K562 (cell line): ENCODE data around the gene DOK3. TPM values are rescaled to one million over a fixed set of nuclear protein-coding genes. Genes with fewer than 3 reads are reported as not detected.
A peak's percentile ranks its signal among the peaks of the same experiment; 100 is the strongest.

Experiments
- CBX1 ChIP-seq: sonication (generic); IDR thresholded peaks from 2 replicates; pipeline ENCODE4 v1.6.1; 2016; ENCODE audit warnings: antibody characterized with exemption, low read depth, mild to moderate bottlenecking
- CHD1 ChIP-seq: fragments of 200-600 bp; sonication (generic); IDR thresholded peaks from one replicate; pipeline ENCODE4 v1.6.1; 2012; ENCODE audit warnings: mild to moderate bottlenecking, moderate library complexity, low read length, inconsistent platforms
- CREM ChIP-seq: IDR thresholded peaks from 2 replicates; pipeline ENCODE4 v1.6.1; 2014; ENCODE audit warnings: antibody characterized with exemption, low read depth
- ETV5 ChIP-seq: sonication (generic); formaldehyde crosslinking; IDR thresholded peaks from 2 replicates; pipeline ENCODE4 v1.4.0; 2020; ENCODE audit warnings: low read depth, mild to moderate bottlenecking, missing genetic modification reagents
- GMEB1 ChIP-seq: fragments of 250-450 bp; sonication (Bioruptor Pico); IDR thresholded peaks from 2 replicates; pipeline ENCODE4 v1.4.0; 2020; ENCODE audit warnings: mild to moderate bottlenecking
- GTF2B ChIP-seq: IDR thresholded peaks from 2 replicates; pipeline ENCODE4 v1.6.1; 2011; ENCODE audit not compliant: insufficient read length; ENCODE audit errors: extremely low read depth
- KLF16 ChIP-seq: IDR thresholded peaks from 2 replicates; pipeline ENCODE4 v1.6.1; 2016; ENCODE audit warnings: antibody characterized with exemption
- LCOR ChIP-seq: sonication (generic); formaldehyde crosslinking; IDR thresholded peaks from 2 replicates; pipeline ENCODE4 v1.8.0; 2022; ENCODE audit warnings: mild to moderate bottlenecking, missing genetic modification reagents
- MYC ChIP-seq, 2 experiments: fragments of 250-450 bp in 1 of 2; sonication (Bioruptor Pico) in 1 of 2; IDR thresholded peaks; 2 replicates each; pipeline versions ENCODE4 v1.5.1 to v1.6.1; 2012 to 2021; ENCODE audit warnings: low read depth in 2 of 2, borderline replicate concordance in 1 of 2, improper control_type of control experiment in 1 of 2, low read length in 1 of 2, mild to moderate bottlenecking in 1 of 2, moderate library complexity in 1 of 2
- NEUROD1 ChIP-seq: fragments of 150-350 bp; IDR thresholded peaks from 2 replicates; pipeline ENCODE4 v1.6.1; 2014; ENCODE audit warnings: borderline replicate concordance, low read length, low read depth; ENCODE audit not compliant: partially characterized antibody
- NFXL1 ChIP-seq: fragments of 450-650 bp; formaldehyde crosslinking; IDR thresholded peaks from 2 replicates; pipeline ENCODE4 v1.4.0; 2021; ENCODE audit warnings: mild to moderate bottlenecking
- NFYB ChIP-seq: IDR thresholded peaks from 2 replicates; pipeline ENCODE4 v1.6.1; 2011; ENCODE audit warnings: mild to moderate bottlenecking, moderate library complexity; ENCODE audit not compliant: insufficient read length; ENCODE audit errors: extremely low read depth
- NRF1 ChIP-seq, 2 experiments: fragments of 450-650 bp; IDR thresholded peaks in 1 of 2; conservative IDR thresholded peaks in 1 of 2; 2 replicates each; pipeline ENCODE4 v1.6.1; 2014; ENCODE audit warnings: mild to moderate bottlenecking in 2 of 2
- RBM17 ChIP-seq: fragments of 200-400 bp; formaldehyde crosslinking; IDR thresholded peaks from 2 replicates; pipeline ENCODE4 v1.6.1; 2017; ENCODE audit warnings: low read depth, mild to moderate bottlenecking, low read length, borderline replicate concordance
- RFX1 ChIP-seq: fragments of 450-650 bp; IDR thresholded peaks from 2 replicates; pipeline ENCODE4 v1.6.1; 2016; ENCODE audit warnings: mild to moderate bottlenecking, moderate library complexity
- SMARCE1 ChIP-seq: fragments of 450-650 bp; IDR thresholded peaks from 2 replicates; pipeline ENCODE4 v1.7.1; 2016; ENCODE audit warnings: mild to moderate bottlenecking
- SOX6 ChIP-seq: fragments of 450-650 bp; IDR thresholded peaks from 2 replicates; pipeline ENCODE4 v1.6.1; 2014; ENCODE audit warnings: mild to moderate bottlenecking
- TAF1 ChIP-seq: IDR thresholded peaks from 2 replicates; pipeline ENCODE4 v1.6.1; 2011; ENCODE audit warnings: mild to moderate bottlenecking, low read length, moderate library complexity; ENCODE audit not compliant: insufficient read depth, control insufficient read depth, severe bottlenecking; ENCODE audit errors: extremely low read depth
- TOE1 ChIP-seq, 2 experiments: fragments of 450-650 bp in 1 of 2; sonication (generic) in 1 of 2; formaldehyde crosslinking in 1 of 2; IDR thresholded peaks; 2 replicates each; pipeline versions ENCODE4 v1.7.1 to v1.8.0; 2016 to 2022; ENCODE audit warnings: borderline replicate concordance in 2 of 2, mild to moderate bottlenecking in 2 of 2, antibody characterized with exemption in 1 of 2, inconsistent platforms in 1 of 2, low read depth in 1 of 2, missing genetic modification reagents in 1 of 2, moderate library complexity in 1 of 2
- USF1 ChIP-seq: sonication (generic); formaldehyde crosslinking; IDR thresholded peaks from 2 replicates; pipeline ENCODE4 v1.9.0; 2022; ENCODE audit warnings: mild to moderate bottlenecking, missing genetic modification reagents
- ZNF280A ChIP-seq: fragments of 450-650 bp; IDR thresholded peaks from 2 replicates; pipeline ENCODE4 v1.6.1; 2018; ENCODE audit warnings: mild to moderate bottlenecking, low read depth; ENCODE audit not compliant: partially characterized antibody
- ZNF436 ChIP-seq: fragments of 250-450, 450-650 bp; sonication (Bioruptor Pico); formaldehyde crosslinking; IDR thresholded peaks from 2 replicates; pipeline ENCODE4 v1.7.0; 2020; ENCODE audit warnings: mild to moderate bottlenecking
- polyA plus RNA-seq, 8 experiments: library from polyadenylated mRNA; depleted of rRNA in 4 of 8; stranded (reverse) in 5 of 8; unstranded in 3 of 8; fragments of >200 nt; fragmentation: Nextera tagmentation in 2 of 8; fragmentation: Illumina TruSeq in 1 of 8; extraction: Ambion mirVana in 2 of 8; extraction: Trizol in 1 of 8; gene quantifications; 2 replicates each; pipeline versions ENCODE4 v1.2.1 to v1.2.3, GENCODE V29; 2011 to 2014; ENCODE audit warnings: inconsistent platforms in 1 of 8, missing spikeins in 1 of 8
- total RNA-seq, 7 experiments: library from RNA; depleted of rRNA in 6 of 7; stranded (reverse); fragments of >200 nt in 6 of 7; fragmentation: Illumina TruSeq in 2 of 7; extraction: Trizol in 2 of 7; gene quantifications; 2 replicates each; pipeline versions ENCODE4 v1.2.1 to v1.2.3, GENCODE V29; 2011 to 2021; ENCODE audit warnings: low replicate concordance in 1 of 7

DOK3 gene
- total and polyA plus RNA-seq, 9 of the 15 experiments (the other 6 are each of a cell fraction or from before 2014, with no cell fraction given): 1.3 to 23.0 (median 8.0) TPM

GRCh38 chr5:177516601-177517568 lies 7.3 kb upstream of the DOK3 start, which contains the start of gene DDX41 (continued):
- TF ChIP-seq CHD1: peak; percentile 59
- TF ChIP-seq NFYB: peak; percentile 16
- peak; percentile 93 for TF ChIP-seq LCOR (CRISPR knock-in tag)
- no peak for TF ChIP-seq ZNF436 (CRISPR knock-in tag)
- 0 out of 2 replicates have a peak, but pooled peaks have one; percentile 12 for TF ChIP-seq SMARCE1
- no peak for TF ChIP-seq RBM17
- TF ChIP-seq MYC (IDR thresholded peaks at IDR 0.05; ENCODE audit: low read depth, low read length): peak; percentile 91; the same call in 1 of the 2 replicates
- peak; percentile 68 for TF ChIP-seq MYC (CRISPR knock-in tag; IDR thresholded peaks at IDR 0.05; ENCODE audit: borderline replicate concordance, low read depth)
- no peak for TF ChIP-seq NFXL1 (CRISPR knock-in tag)
- no peak for TF ChIP-seq ZNF280A
- TF ChIP-seq GMEB1 (CRISPR knock-in tag): peak; percentile 86
- peak; percentile 72 for TF ChIP-seq NEUROD1
- TF ChIP-seq SOX6: peak; percentile 73; the same call in 1 of the 2 replicates
- peak; percentile 94 for TF ChIP-seq CREM
- TF ChIP-seq GTF2B: no peak
- peak; percentile 82 for TF ChIP-seq RFX1
- TF ChIP-seq TAF1: peak; percentile 56
- peak; percentile 91 for TF ChIP-seq TOE1 (IDR thresholded peaks at IDR 0.05; ENCODE audit: borderline replicate concordance)
- no peak for TF ChIP-seq TOE1 (CRISPR knock-in tag; IDR thresholded peaks at IDR 0.05; ENCODE audit: borderline replicate concordance, low read depth)
- no peak for TF ChIP-seq CBX1
- peak; percentile 85 for TF ChIP-seq KLF16
- TF ChIP-seq NRF1 (conservative IDR thresholded peaks at IDR 0.05 in 1 of 2, IDR thresholded peaks at IDR 0.05 in 1 of 2): peak; percentile 97 to 98
- TF ChIP-seq USF1 (CRISPR knock-in tag): peak; percentile 61; the same call in 1 of the 2 replicates
- peak; percentile 74; the same call in 1 of the 2 replicates for TF ChIP-seq ETV5 (CRISPR knock-in tag)
